HG02759 (cell line): ENCODE measurements around the gene SLC45A2.
"Not testable (repeated sequence)": the region's sequence is repeated elsewhere in the genome, so short reads cannot be mapped to it uniquely, and the experiment has no call there.

Experiments used
- ATAC-seq: cut with Tn5 transposase; IDR thresholded peaks from one replicate; pipeline ENCODE4 v1.9.1; 2021; ENCODE audit warnings: mild to moderate bottlenecking, moderate library complexity; ENCODE audit not compliant: unreplicated experiment

SLC45A2 gene

GRCh38 chr5:33931136-33931535, 53.4 kb downstream of the SLC45A2 start:
- ATAC-seq, result no peak

GRCh38 chr5:33929925-33930690, 54.4 kb downstream of the SLC45A2 start:
- ATAC-seq, result no peak

DNA sequence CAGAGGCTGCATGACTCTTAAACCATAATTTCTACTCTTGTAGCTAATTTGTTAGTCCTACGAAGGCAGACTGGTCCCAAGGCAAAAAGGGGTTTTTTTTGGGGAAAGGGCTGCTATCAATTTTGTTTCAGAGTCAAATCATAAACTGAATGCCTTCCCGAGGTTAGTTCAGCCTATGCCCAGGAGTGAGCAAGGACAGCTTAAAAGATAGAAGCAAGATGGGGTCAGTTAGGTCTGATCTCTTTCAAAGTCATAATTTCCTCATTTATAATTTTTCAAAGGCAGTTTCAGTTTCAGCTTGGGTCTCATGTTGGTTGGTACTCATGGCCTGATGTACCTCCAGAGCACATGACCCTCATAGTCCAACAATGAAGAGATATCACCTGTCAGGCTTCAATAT, 56.2 kb downstream of the SLC45A2 start:
- ATAC-seq, result no peak

DNA sequence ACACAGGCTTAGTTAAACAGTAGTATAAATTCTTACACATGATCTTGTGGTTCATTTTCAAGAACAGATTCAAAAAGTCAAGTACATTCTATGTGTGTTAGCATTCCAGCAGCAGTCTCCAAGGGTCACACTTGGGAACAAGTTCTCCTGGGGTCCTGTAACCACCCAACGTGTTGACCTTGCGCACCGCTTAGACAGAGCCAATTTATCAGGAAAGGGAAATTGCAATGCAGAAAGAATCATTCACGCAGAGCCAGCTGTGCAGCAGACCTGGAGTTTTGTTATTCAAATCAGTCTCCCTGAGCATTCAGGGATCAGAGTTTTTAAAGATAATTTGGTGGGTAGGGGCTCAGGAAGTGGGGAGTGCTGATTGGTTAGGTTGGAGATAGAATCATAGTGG, 56.8 kb downstream of the SLC45A2 start:
- no peak for ATAC-seq

DNA sequence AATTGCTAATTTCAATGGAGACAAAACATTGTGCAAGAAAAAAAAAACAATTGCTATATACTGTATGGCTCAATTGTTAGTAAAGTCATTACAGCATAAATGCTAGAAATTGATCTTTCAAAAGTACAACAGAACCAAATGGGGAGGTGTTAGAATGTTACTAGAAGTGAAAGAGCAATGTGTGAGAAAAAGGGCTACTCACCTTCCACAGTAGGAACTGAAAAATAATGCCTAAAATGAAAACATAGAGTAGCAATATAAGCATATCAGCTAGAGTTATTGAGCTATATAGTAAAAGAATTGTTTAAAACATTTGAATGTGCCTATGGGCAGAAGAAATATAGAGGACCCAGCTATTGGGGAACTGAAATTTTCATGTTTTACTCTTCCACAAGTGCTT, 59.2 kb downstream of the SLC45A2 start:
- no peak for ATAC-seq

- ATAC-seq, result no peak
Measured at GRCh38 chr5:33921002-33921401, 63.5 kb downstream of the SLC45A2 start.

DNA sequence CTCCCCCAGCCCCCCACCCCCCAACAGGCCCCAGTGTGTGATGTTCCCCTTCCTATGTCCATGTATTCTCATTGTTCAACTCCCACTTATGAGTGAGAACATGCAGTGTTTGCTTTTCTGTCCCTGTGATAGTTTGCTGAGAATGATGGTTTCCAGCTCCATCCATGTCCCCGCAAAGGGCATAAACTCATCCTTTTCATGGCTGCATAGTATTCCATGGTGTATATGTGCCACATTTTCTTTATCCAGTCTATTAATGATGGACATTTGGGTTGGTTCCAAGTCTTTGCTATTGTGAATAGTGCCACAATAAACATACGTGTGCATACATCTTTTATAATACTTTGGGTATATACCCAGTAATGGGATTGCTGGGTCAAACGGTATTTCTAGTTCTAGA, 69.6 kb downstream of the SLC45A2 start:
- ATAC-seq, result not testable (repeated sequence)

- not testable (repeated sequence) for ATAC-seq
Measured at GRCh38 chr5:33906248-33906647, 78.2 kb downstream of the SLC45A2 start.

- no peak for ATAC-seq
Measured at GRCh38 chr5:33905381-33905780, 79.1 kb downstream of the SLC45A2 start.

GRCh38 chr5:33903118-33903517, 81.4 kb downstream of the SLC45A2 start:
- no peak for ATAC-seq

- ATAC-seq, result no peak
Measured at GRCh38 chr5:33901156-33901555, 83.3 kb downstream of the SLC45A2 start.
